ENCODE measurements around the gene NALCN.

The NALCN gene

GRCh38 chr13:101412076-101412475 lies 4.2 kb downstream of the NALCN start:
- no peak for DNase-seq

- DNase-seq, result no peak
Measured at GRCh38 chr13:101408992-101409656, 7.2 kb downstream of the NALCN start.

GRCh38 chr13:101408154-101408553 lies 8.2 kb downstream of the NALCN start:
- DNase-seq, result no peak

- no peak for DNase-seq
Measured at GRCh38 chr13:101406791-101407190, 9.5 kb downstream of the NALCN start.

- DNase-seq, result no peak
Measured at GRCh38 chr13:101401196-101401595, 15.1 kb downstream of the NALCN start.

GRCh38 chr13:101399365-101399764 lies 16.9 kb downstream of the NALCN start:
- DNase-seq, result no peak

- no peak for DNase-seq
Measured at GRCh38 chr13:101398920-101399319, 17.4 kb downstream of the NALCN start.

GRCh38 chr13:101398191-101398590 lies 18.1 kb downstream of the NALCN start:
- no peak for DNase-seq

- peak; percentile 0 for DNase-seq
Measured at GRCh38 chr13:101397742-101398141, 18.6 kb downstream of the NALCN start.

GRCh38 chr13:101394605-101395004 lies 21.7 kb downstream of the NALCN start:
- peak; percentile 0 for DNase-seq

- DNase-seq, result no peak
Measured at GRCh38 chr13:101393140-101393539, 23.2 kb downstream of the NALCN start.

GRCh38 chr13:101390461-101390860 lies 25.8 kb downstream of the NALCN start:
- no peak for DNase-seq

- DNase-seq, result no peak
Measured at GRCh38 chr13:101384929-101385328, 31.4 kb downstream of the NALCN start.

- no peak for DNase-seq
Measured at GRCh38 chr13:101383595-101383994, 32.7 kb downstream of the NALCN start.

- DNase-seq, result no peak
Measured at GRCh38 chr13:101382701-101383100, 33.6 kb downstream of the NALCN start.

GRCh38 chr13:101382086-101382485 lies 34.2 kb downstream of the NALCN start:
- DNase-seq, result no peak

GRCh38 chr13:101360525-101360924 lies 55.8 kb downstream of the NALCN start:
- DNase-seq, result no peak

GRCh38 chr13:101354895-101355294 lies 61.4 kb downstream of the NALCN start:
- DNase-seq, result no peak

GRCh38 chr13:101346942-101347728 lies 69.2 kb downstream of the NALCN start:
- DNase-seq, result no peak

- DNase-seq, result no peak
Measured at GRCh38 chr13:101346161-101346560, 70.1 kb downstream of the NALCN start.

- no peak for DNase-seq
Measured at GRCh38 chr13:101343128-101343787, 73.0 kb downstream of the NALCN start.

GRCh38 chr13:101341464-101341863 lies 74.8 kb downstream of the NALCN start:
- no peak for DNase-seq

- no peak for DNase-seq
Measured at GRCh38 chr13:101339202-101339601, 77.1 kb downstream of the NALCN start.

- DNase-seq, result no peak
Measured at GRCh38 chr13:101332583-101332982, 83.7 kb downstream of the NALCN start.

Data from DMS53 (cell line).